OCI-LY7 (cell line): Measurements from ENCODE around the gene CARD16.

Experiments
- CTCF ChIP-seq: fragments of 200-600 bp; sonication (generic); conservative IDR thresholded peaks from 2 replicates; pipeline ENCODE4 v1.5.1; 2014; ENCODE audit warnings: mild to moderate bottlenecking, antibody characterized with exemption, low read length, moderate library complexity, mixed read lengths
- EZH2phosphoT487 ChIP-seq: fragments of 200-600 bp; sonication (generic); IDR thresholded peaks from 2 replicates; pipeline ENCODE4 v1.6.1; 2018; ENCODE audit warnings: low read depth, borderline replicate concordance, mild to moderate bottlenecking, mixed run types, antibody characterized with exemption, low read length, moderate library complexity, mixed read lengths

- TF ChIP-seq CTCF (no peak), EZH2phosphoT487 (no peak)
Observed at GRCh38 chr11:105000167-105000566, 45.0 kb downstream of the CARD16 start.
